Liver (tissue), 3 donors: Measurements from ENCODE around the gene ZNF280D.

Experiments used
- EGR1 ChIP-seq, 2 donors: IDR thresholded peaks; 2 replicates each; pipeline ENCODE4 v1.6.1; 2016 to 2018; ENCODE audit warnings: antibody characterized with exemption in 2 of 2, low read depth in 2 of 2
- JUND ChIP-seq, 2 donors: IDR thresholded peaks; 2 replicates each; pipeline ENCODE4 v1.6.1; 2016; ENCODE audit warnings: antibody characterized with exemption in 2 of 2
- RAD21 ChIP-seq, 2 donors: IDR thresholded peaks; 2 replicates each; pipeline ENCODE4 v1.6.1; 2016; ENCODE audit warnings: antibody characterized with exemption in 2 of 2, mild to moderate bottlenecking in 2 of 2
- SP1 ChIP-seq: IDR thresholded peaks from 2 replicates; pipeline ENCODE4 v1.6.1; 2018; ENCODE audit warnings: antibody characterized with exemption, mild to moderate bottlenecking
- TAF1 ChIP-seq: conservative IDR thresholded peaks from 2 replicates; pipeline ENCODE4 v1.6.1; 2016; ENCODE audit warnings: antibody characterized with exemption, mild to moderate bottlenecking
- YY1 ChIP-seq: IDR thresholded peaks from 2 replicates; pipeline ENCODE4 v1.6.1; 2016; ENCODE audit warnings: antibody characterized with exemption, mild to moderate bottlenecking
- TF ChIP-seq, protein P1 (sequence below): fragments of 150-350 bp; IDR thresholded peaks from 2 replicates; pipeline ENCODE4 v1.5.1; 2017; ENCODE audit warnings: improper control_type of control experiment, low read depth, low read length; ENCODE audit not compliant: missing input control
- TF ChIP-seq, protein P2 (sequence below): IDR thresholded peaks from 2 replicates; pipeline ENCODE4 v1.6.1; 2016; ENCODE audit warnings: antibody characterized with exemption
- TF ChIP-seq, protein P3 (sequence below): IDR thresholded peaks from 2 replicates; pipeline ENCODE4 v1.6.1; 2016; ENCODE audit warnings: antibody characterized with exemption
- donor health status: healthy.
- donor health status: healthy.

DNA sequence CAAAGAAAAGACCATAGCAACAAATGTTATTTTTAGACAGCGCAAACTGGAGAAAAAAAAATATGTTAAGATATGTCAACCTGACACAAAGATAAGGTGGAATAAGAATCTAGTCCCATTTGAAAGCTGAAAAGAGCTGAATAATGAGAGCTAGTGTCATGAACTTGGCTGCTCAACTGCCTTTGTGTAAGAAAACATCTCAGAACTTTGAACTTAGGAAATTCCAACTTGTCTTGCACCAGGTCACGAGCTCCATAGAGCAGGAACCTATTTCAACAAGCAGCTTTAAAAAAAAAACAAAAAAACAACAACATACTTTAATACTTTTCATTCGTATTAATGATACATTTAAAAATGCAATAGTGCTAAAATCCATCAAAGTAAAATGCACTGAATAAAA lies 79.5 kb downstream of the ZNF280D start:
- TF ChIP-seq, protein P1, sequence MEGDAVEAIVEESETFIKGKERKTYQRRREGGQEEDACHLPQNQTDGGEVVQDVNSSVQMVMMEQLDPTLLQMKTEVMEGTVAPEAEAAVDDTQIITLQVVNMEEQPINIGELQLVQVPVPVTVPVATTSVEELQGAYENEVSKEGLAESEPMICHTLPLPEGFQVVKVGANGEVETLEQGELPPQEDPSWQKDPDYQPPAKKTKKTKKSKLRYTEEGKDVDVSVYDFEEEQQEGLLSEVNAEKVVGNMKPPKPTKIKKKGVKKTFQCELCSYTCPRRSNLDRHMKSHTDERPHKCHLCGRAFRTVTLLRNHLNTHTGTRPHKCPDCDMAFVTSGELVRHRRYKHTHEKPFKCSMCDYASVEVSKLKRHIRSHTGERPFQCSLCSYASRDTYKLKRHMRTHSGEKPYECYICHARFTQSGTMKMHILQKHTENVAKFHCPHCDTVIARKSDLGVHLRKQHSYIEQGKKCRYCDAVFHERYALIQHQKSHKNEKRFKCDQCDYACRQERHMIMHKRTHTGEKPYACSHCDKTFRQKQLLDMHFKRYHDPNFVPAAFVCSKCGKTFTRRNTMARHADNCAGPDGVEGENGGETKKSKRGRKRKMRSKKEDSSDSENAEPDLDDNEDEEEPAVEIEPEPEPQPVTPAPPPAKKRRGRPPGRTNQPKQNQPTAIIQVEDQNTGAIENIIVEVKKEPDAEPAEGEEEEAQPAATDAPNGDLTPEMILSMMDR, result no peak
- TF ChIP-seq YY1 (no peak), SP1 (peak; percentile 23), EGR1 (IDR thresholded peaks at IDR 0.05; ENCODE audit: low read depth in 2 of 2) (peak in 1 of 2 donors; percentile 56), RAD21 (IDR thresholded peaks at IDR 0.05) (peak; percentile 12 to 17), TAF1 (no peak), JUND (IDR thresholded peaks at IDR 0.05) (peak; percentile 20 to 45)
- TF ChIP-seq, protein P2, sequence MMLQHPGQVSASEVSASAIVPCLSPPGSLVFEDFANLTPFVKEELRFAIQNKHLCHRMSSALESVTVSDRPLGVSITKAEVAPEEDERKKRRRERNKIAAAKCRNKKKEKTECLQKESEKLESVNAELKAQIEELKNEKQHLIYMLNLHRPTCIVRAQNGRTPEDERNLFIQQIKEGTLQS, result no peak
- TF ChIP-seq, protein P3, sequence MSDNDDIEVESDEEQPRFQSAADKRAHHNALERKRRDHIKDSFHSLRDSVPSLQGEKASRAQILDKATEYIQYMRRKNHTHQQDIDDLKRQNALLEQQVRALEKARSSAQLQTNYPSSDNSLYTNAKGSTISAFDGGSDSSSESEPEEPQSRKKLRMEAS, result no peak
